ENCODE results near the gene CDH24.

The CDH24 gene

DNA sequence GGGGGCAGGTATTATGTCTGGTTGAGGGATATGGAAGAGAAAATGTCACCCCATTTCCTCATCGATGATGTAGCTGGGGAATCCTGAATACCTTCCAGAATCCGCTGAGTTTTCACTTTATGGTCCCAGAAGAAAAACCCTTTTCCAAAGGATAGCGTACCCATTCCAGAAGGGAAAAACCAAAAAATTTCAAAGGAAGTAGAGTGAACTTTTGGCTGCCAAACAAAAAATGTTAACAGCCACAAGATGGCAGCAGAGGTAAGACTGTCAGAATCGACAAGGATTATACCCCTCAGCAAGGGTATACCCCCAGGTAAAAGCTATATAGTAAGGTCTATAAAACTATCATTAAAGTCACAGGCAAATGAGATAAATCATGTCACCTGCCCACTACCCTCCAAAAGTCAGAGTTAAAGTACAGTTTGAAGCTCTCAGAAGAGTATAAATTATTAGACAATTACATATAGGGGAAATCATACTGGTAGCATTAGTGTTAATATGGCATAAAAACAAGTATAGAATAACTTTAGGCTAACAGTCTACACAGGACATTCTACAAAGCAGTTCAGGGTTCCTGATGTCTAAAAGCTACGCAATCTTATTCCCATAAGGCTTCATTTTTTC, 19.6 kb upstream of the CDH24 start:
- H3K27ac ChIP-seq, result no peak overlapping the region
- H3K36me3 ChIP-seq, result peaks cover 100% of the 10 kb centered on the region
- H3K27me3 ChIP-seq, result no peaks in the 10 kb centered on the region
- TF ChIP-seq, protein P1, sequence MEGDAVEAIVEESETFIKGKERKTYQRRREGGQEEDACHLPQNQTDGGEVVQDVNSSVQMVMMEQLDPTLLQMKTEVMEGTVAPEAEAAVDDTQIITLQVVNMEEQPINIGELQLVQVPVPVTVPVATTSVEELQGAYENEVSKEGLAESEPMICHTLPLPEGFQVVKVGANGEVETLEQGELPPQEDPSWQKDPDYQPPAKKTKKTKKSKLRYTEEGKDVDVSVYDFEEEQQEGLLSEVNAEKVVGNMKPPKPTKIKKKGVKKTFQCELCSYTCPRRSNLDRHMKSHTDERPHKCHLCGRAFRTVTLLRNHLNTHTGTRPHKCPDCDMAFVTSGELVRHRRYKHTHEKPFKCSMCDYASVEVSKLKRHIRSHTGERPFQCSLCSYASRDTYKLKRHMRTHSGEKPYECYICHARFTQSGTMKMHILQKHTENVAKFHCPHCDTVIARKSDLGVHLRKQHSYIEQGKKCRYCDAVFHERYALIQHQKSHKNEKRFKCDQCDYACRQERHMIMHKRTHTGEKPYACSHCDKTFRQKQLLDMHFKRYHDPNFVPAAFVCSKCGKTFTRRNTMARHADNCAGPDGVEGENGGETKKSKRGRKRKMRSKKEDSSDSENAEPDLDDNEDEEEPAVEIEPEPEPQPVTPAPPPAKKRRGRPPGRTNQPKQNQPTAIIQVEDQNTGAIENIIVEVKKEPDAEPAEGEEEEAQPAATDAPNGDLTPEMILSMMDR (IDR thresholded peaks at IDR 0.05), result peak; percentile 16
- H3K4me3 ChIP-seq (ENCODE audit: low read depth in 1 of 2, low read length in 1 of 2), result no peak overlapping the region
- peaks cover 5 to 6% of the 10 kb centered on the region in 2 experiments for H3K4me1 ChIP-seq (ENCODE audit: control insufficient read depth in 1 of 2, insufficient read depth in 1 of 2, low read depth in 1 of 2, low read length in 1 of 2)
- no peaks in the 10 kb centered on the region for H3K9me3 ChIP-seq

GRCh38 chr14:23074906-23075305, 17.6 kb upstream of the CDH24 start:
- TF ChIP-seq, protein P1 (IDR thresholded peaks at IDR 0.05), result no peak
- H3K9me3 ChIP-seq, result no peaks in the 10 kb centered on the region
- peaks cover 18 to 20% of the 10 kb centered on the region in 2 experiments for H3K4me1 ChIP-seq (ENCODE audit: control insufficient read depth in 1 of 2, insufficient read depth in 1 of 2, low read depth in 1 of 2, low read length in 1 of 2)
- no peaks in the 10 kb centered on the region for H3K27me3 ChIP-seq
- H3K4me3 ChIP-seq (ENCODE audit: low read depth in 1 of 2, low read length in 1 of 2), result no peak overlapping the region
- H3K27ac ChIP-seq, result no peak overlapping the region
- peaks cover 81% of the 10 kb centered on the region for H3K36me3 ChIP-seq

DNA sequence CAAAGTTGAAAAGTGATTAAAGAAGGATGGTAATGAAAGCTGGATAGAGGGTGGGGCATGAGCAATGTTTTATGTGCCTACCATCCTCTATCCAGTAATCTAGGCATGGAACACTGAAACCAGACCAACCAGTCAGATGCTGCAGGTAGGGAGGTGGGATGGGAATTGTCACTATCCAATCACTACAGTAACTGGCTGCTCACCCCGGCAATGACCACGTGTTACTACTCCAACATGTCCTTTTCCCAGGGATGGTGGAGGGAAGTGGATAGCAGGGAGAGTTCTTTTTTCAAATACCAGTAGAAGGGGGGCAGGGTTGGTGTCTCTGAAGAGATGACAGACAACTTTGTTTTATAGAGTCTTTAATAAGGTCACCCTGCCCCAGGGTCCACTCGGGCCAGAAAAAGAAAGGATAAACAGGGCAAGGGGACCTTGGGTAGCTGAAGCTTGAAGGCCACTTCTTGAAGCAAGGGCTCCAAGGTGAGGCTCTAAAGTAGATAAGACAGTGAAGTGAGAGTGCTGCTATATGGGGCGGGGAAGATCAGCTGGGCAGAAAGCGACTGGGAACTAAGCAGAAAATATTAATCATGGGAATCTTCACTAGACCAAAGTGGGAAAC, 14.7 kb upstream of the CDH24 start:
- H3K27me3 ChIP-seq, result no peaks in the 10 kb centered on the region
- peak overlapping the region; percentile 66 for H3K27ac ChIP-seq
- TF ChIP-seq, protein P1 (IDR thresholded peaks at IDR 0.05), result no peak
- no peak overlapping the region for H3K4me3 ChIP-seq (ENCODE audit: low read depth in 1 of 2, low read length in 1 of 2)
- H3K9me3 ChIP-seq, result no peaks in the 10 kb centered on the region
- H3K4me1 ChIP-seq (ENCODE audit: control insufficient read depth in 1 of 2, insufficient read depth in 1 of 2, low read depth in 1 of 2, low read length in 1 of 2), result peaks cover 33 to 37% of the 10 kb centered on the region in 2 experiments
- peaks cover 80% of the 10 kb centered on the region for H3K36me3 ChIP-seq

DNA sequence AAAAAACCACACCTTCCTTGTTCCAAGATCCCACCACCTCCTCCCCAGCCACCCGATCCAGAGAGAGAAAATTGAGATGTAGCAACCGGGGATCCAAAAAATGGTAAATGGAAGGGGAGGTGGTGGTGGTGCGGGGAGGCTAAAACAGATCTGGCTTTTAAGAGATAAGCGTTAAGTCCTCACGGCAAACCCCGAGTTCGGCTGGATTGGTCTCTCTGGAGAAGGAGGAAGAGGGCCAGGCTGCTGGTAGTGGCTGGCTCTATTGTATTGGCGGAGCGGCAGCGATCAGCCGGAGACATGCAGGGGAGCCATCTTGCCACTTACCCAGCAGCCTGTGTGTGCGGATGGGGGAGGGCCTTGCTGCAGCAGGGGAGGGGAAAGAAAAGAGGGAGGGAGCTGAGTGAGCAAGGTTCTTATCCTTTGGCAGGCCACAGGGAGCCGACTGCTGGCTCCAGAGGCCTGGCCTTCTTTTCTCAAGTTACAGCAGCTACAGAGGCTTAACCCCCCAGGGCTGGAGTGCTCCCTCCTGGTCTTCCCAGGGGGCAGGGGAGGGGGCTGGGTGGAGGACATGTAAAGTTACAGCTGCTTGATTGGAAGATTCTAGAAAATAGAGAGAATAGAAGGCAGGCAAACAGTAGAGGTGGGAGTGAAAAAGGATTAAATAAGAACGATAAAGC, 14.1 kb upstream of the CDH24 start:
- Histone ChIP-seq H3K9me3 (no peaks in the 10 kb centered on the region), H3K4me1 (ENCODE audit: control insufficient read depth in 1 of 2, insufficient read depth in 1 of 2, low read depth in 1 of 2, low read length in 1 of 2) (peaks cover 33 to 37% of the 10 kb centered on the region in 2 experiments), H3K27me3 (no peaks in the 10 kb centered on the region), H3K27ac (peak overlapping the region; percentile 66), H3K4me3 (ENCODE audit: low read depth in 1 of 2, low read length in 1 of 2) (peak overlapping the region; percentile 30 to 39), H3K36me3 (peaks cover 80% of the 10 kb centered on the region)
- TF ChIP-seq, protein P1 (IDR thresholded peaks at IDR 0.05), result no peak

GRCh38 chr14:23070262-23071129, 13.2 kb upstream of the CDH24 start:
- Histone ChIP-seq H3K4me1 (ENCODE audit: control insufficient read depth in 1 of 2, insufficient read depth in 1 of 2, low read depth in 1 of 2, low read length in 1 of 2) (peaks cover 33 to 37% of the 10 kb centered on the region in 2 experiments), H3K36me3 (peaks cover 80% of the 10 kb centered on the region)
- TF ChIP-seq, protein P1 (IDR thresholded peaks at IDR 0.05), result no peak

More at GRCh38 chr14:23070262-23071129, 13.2 kb upstream of the CDH24 start:
- Histone ChIP-seq H3K27me3 (no peaks in the 10 kb centered on the region), H3K4me3 (ENCODE audit: low read depth in 1 of 2, low read length in 1 of 2) (peak overlapping the region in 1 of 2 experiments; percentile 30), H3K27ac (peak overlapping the region; percentile 66), H3K9me3 (no peaks in the 10 kb centered on the region)
